MM.1S (cell line): ENCODE data around the gene POLR2M.

Experiments used
- DNase-seq: peaks from one replicate; pipeline ENCODE4 v3.0.0-alpha.2; 2015
- H2AFZ ChIP-seq: fragments of 300-600 bp; sonication (generic); 2 replicates; pipeline ENCODE4 v1.6.0; 2016; ENCODE audit warnings: antibody characterized with exemption, low read length
- H3F3A ChIP-seq: fragments of 300-600 bp; sonication (generic); 2 replicates; pipeline ENCODE4 v1.6.1; 2016; ENCODE audit warnings: mild to moderate bottlenecking, antibody characterized with exemption, low read length, moderate library complexity, mixed read lengths; ENCODE audit not compliant: insufficient read depth
- H3K27ac ChIP-seq: fragments of 300-600 bp; sonication (generic); 2 replicates; pipeline ENCODE4 v1.5.1; 2016; ENCODE audit warnings: mild to moderate bottlenecking, low read length
- H3K27me3 ChIP-seq: fragments of 300-600 bp; sonication (generic); replicated peaks from 2 replicates; pipeline ENCODE4 v1.6.0; 2016; ENCODE audit warnings: low read length; ENCODE audit not compliant: insufficient read depth
- H3K36me3 ChIP-seq: fragments of 300-600 bp; sonication (generic); replicated peaks from 2 replicates; pipeline ENCODE4 v1.6.1; 2016; ENCODE audit warnings: mild to moderate bottlenecking, low read length, mixed read lengths; ENCODE audit not compliant: insufficient read depth
- H3K4me1 ChIP-seq: fragments of 300-600 bp; sonication (generic); 2 replicates; pipeline ENCODE4 v1.6.1; 2016; ENCODE audit warnings: low read length, mixed read lengths
- H3K4me2 ChIP-seq: fragments of 300-600 bp; sonication (generic); 2 replicates; pipeline ENCODE4 v1.6.0; 2016; ENCODE audit warnings: low read depth, low read length
- H3K4me3 ChIP-seq: fragments of 300-600 bp; sonication (generic); 2 replicates; pipeline ENCODE4 v1.5.1; 2016; ENCODE audit warnings: low read length, mixed read lengths
- H3K79me2 ChIP-seq: fragments of 300-600 bp; sonication (generic); 2 replicates; pipeline ENCODE4 v1.6.1; 2016; ENCODE audit warnings: mixed run types, low read length, mixed read lengths
- H3K9ac ChIP-seq: fragments of 300-600 bp; sonication (generic); 2 replicates; pipeline ENCODE4 v1.6.1; 2016; ENCODE audit warnings: low read length, mixed read lengths
- H3K9me2 ChIP-seq: fragments of 300-600 bp; sonication (generic); replicated peaks from 2 replicates; pipeline ENCODE4 v1.6.1; 2016; ENCODE audit warnings: mild to moderate bottlenecking, low read length, mixed read lengths; ENCODE audit not compliant: insufficient read depth
- H3K9me3 ChIP-seq: fragments of 300-600 bp; sonication (generic); replicated peaks from 2 replicates; pipeline ENCODE4 v1.6.1; 2016; ENCODE audit warnings: mild to moderate bottlenecking, low read length, mixed read lengths; ENCODE audit not compliant: insufficient read depth
- H4K20me1 ChIP-seq: fragments of 300-600 bp; sonication (generic); 2 replicates; pipeline ENCODE4 v1.6.1; 2016; ENCODE audit warnings: mild to moderate bottlenecking, low read length, moderate library complexity, mixed read lengths; ENCODE audit not compliant: insufficient read depth
- EZH2 ChIP-seq: fragments of 300-600 bp; sonication (generic); optimal IDR thresholded peaks from 2 replicates; pipeline ENCODE3; 2017; ENCODE audit warnings: low read depth, mild to moderate bottlenecking, antibody characterized with exemption, low read length, mixed read lengths
- EZH2phosphoT487 ChIP-seq: fragments of 300-600 bp; sonication (generic); IDR thresholded peaks from 2 replicates; pipeline ENCODE4 v1.6.1; 2018; ENCODE audit warnings: antibody characterized with exemption, low read length
- TF ChIP-seq, protein P1 (sequence below): fragments of 300-600 bp; sonication (generic); IDR thresholded peaks from 2 replicates; pipeline ENCODE4 v1.5.1; 2016; ENCODE audit warnings: antibody characterized with exemption, low read length, mixed read lengths

The POLR2M gene

DNA sequence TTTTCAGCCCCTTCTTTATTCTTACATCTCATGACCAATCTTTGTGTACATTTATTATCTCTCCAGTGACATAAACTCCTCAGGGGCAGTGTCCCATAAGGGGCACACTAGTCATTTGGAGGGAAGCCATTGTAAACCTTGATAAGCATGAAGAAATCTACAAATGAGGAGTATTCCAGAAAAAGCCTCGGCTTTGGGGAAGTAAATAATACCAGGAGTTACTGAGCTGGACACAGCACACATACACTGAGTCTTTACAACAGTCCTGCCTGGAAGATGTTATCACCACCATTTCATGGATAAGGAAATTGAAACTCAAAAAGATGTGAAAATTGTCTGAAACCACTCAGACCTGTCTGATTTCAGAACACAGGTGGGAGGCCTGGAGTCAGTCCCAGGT lies 15.4 kb upstream of the POLR2M start:
- Histone ChIP-seq H2AFZ (no peak overlapping the region), H3K79me2 (no peaks in the 10 kb centered on the region), H3K27me3 (no peaks in the 10 kb centered on the region), H3K27ac (no peak overlapping the region), H3K4me2 (no peak overlapping the region), H3K4me3 (no peak overlapping the region), H3K9ac (no peak overlapping the region), H3K4me1 (0 out of 2 replicates have a peak, but pooled peaks cover 5% of the 10 kb centered on the region), H3K9me3 (no peaks in the 10 kb centered on the region), H3K9me2 (no peaks in the 10 kb centered on the region), H3K36me3 (no peaks in the 10 kb centered on the region), H3F3A (no peaks in the 10 kb centered on the region), H4K20me1 (no peaks in the 10 kb centered on the region)
- no peak for TF ChIP-seq EZH2phosphoT487
- TF ChIP-seq, protein P1, sequence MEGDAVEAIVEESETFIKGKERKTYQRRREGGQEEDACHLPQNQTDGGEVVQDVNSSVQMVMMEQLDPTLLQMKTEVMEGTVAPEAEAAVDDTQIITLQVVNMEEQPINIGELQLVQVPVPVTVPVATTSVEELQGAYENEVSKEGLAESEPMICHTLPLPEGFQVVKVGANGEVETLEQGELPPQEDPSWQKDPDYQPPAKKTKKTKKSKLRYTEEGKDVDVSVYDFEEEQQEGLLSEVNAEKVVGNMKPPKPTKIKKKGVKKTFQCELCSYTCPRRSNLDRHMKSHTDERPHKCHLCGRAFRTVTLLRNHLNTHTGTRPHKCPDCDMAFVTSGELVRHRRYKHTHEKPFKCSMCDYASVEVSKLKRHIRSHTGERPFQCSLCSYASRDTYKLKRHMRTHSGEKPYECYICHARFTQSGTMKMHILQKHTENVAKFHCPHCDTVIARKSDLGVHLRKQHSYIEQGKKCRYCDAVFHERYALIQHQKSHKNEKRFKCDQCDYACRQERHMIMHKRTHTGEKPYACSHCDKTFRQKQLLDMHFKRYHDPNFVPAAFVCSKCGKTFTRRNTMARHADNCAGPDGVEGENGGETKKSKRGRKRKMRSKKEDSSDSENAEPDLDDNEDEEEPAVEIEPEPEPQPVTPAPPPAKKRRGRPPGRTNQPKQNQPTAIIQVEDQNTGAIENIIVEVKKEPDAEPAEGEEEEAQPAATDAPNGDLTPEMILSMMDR, result no peak
- no peak for TF ChIP-seq EZH2
- no peak for DNase-seq

DNA sequence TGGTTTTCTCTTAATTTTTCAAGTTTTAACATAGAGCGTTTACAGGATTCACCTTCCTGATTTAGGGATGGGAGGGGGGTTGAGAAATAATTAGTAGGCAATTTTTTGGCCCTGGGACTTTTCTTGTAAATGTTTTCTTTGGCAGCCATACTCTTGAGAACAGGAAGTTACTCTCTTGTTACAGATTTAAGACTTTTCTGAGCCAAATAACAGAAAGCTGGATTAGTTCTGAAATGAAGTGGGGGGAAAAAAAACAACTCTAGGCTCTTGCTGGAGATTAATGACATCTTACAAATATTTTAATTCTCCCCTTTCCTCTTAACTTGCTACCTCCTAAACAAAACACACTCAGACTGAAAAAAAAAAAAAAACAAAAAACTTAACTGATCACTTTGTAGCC lies 13.8 kb upstream of the POLR2M start:
- Histone ChIP-seq H3K4me3 (no peak overlapping the region), H3F3A (no peaks in the 10 kb centered on the region), H3K9me3 (no peaks in the 10 kb centered on the region), H3K79me2 (no peaks in the 10 kb centered on the region), H3K27me3 (no peaks in the 10 kb centered on the region), H3K4me2 (no peak overlapping the region), H4K20me1 (no peaks in the 10 kb centered on the region), H2AFZ (no peak overlapping the region), H3K36me3 (no peaks in the 10 kb centered on the region), H3K27ac (no peak overlapping the region), H3K4me1 (no peaks in the 10 kb centered on the region), H3K9ac (no peak overlapping the region), H3K9me2 (no peaks in the 10 kb centered on the region)
- TF ChIP-seq, protein P1, result no peak
- TF ChIP-seq EZH2phosphoT487, result no peak
- TF ChIP-seq EZH2, result no peak
- DNase-seq, result no peak

DNA sequence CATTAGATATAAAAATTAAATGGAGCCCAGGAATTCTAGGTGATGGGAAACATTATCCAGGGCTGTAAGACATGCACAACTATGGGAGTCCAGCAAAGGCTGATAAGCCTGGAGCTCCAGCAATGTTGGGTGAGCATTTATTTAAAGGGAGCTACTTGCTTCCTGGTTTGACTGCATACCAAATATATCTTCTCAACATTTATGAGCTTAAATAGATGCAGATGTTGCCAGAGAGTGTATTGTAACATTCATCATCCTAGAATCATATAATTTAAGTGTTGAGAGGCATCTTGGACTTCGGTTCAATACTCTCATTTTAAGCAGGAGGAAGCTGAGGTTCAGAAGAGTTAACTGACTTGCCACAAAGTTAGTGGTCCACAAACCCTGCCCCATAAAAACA lies 12.2 kb upstream of the POLR2M start:
- no peak for TF ChIP-seq EZH2phosphoT487
- TF ChIP-seq, protein P1, result no peak
- no peak for TF ChIP-seq EZH2
- no peaks in the 10 kb centered on the region for H3K36me3 ChIP-seq

More for the DNA sequence above, 12.2 kb upstream of the POLR2M start:
- no peak overlapping the region for H3K4me2 ChIP-seq
- no peak overlapping the region for H3K27ac ChIP-seq
- H3K4me3 ChIP-seq, result no peak overlapping the region
- no peak overlapping the region for H2AFZ ChIP-seq
- no peak for DNase-seq
- no peaks in the 10 kb centered on the region for H3K79me2 ChIP-seq
- H3K9me2 ChIP-seq, result no peaks in the 10 kb centered on the region
- no peaks in the 10 kb centered on the region for H3K9me3 ChIP-seq
- H3K27me3 ChIP-seq, result no peaks in the 10 kb centered on the region
- no peaks in the 10 kb centered on the region for H3K4me1 ChIP-seq
- no peaks in the 10 kb centered on the region for H4K20me1 ChIP-seq
- H3F3A ChIP-seq, result no peaks in the 10 kb centered on the region
- no peak overlapping the region for H3K9ac ChIP-seq
